Measurements from ENCODE around the gene CYP2A7.
"Not testable (repeated sequence)": the region's sequence is repeated elsewhere in the genome, so short reads cannot be mapped to it uniquely, and the experiment has no call there.

Gene CYP2A7

DNA sequence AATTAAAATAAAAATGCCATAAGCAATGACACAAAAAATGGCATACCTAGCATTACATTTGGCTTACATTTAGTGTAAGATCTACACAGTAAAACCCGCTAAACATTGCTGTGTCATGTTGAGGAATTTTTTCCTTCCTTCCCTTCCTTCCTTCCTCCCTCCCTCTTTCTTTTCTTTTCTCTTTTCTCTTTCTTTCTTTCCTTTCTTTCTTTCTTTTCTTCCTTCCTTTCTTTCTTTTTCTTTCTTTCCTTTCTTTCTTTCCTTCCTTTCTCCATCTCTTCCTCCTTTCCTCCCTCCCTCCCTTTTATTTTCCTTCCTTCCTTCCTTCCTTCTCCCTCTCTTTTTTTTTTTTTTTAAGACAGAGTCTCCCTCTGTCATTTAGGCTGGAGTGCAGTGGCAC is 43.6 kb downstream of the CYP2A7 start:
- peak; percentile 16 for DNase-seq

DNA sequence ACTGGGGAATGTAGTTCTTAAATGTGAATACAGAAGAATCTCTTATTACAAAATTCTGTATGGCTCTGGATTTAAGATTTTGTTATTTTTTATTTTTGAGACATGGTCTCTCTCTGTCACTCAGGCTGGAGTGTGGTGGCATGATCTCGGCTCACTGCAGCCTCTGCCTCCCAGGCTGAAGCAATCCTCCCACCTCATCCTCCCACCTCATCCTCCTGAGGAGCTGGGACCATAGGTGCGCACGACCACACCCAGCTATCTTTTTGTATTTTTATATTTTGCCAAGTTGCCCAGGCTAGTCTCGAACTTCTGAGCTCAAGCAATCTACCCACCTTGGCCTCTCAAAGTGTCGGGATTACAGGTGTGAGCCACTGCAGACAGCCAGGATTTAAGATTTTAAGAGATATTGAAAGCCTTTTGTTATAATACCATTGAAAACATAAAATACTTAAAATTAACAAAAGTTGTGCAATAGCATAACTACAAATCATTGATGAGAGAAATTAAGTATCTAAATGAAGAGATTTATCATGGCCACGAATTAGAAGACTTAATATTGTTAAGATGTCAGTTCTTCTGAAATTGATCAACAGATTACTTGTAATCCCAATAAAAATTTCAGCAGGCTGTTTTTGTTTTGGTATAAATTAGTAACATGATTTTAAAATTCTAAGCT is 45.1 kb downstream of the CYP2A7 start:
- DNase-seq = no peak

DNA sequence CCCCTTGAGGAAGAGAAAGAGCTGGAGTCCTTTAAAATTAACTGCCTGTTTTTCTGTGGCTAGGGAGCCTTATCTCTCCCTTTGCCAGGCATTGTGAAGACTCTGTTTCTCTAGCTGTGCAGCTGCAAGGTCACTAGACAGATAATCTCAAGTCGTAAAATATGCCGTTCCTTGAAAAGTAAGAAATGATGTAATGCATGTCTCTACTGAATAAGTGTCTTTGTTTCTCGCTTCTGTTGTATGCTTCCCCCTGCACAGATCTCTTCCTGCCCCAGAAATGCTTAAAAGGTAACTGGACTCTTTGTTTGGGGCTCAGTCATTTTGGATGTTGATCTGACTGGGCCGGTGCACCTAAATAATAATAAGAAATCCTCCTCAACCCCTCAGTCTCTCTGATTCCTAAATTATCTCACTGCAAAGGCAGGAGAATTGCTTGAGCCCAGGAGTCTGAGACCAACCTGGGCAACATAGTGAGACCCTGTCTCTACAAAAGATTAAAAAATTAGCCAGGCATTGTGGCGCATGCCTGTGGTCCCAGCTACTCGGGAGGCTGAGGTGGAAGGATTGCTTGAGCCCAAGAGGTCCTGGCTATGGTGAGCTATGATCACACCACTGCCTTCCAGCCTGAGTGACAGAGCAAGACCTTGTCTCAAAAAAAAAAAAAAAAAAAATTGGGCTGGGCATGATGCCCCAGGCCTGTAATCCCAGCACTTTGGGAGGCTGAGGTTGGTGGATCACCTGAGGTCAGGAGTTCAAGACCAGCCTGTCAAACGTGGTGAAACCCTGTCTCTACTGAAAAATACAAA is 48.1 kb downstream of the CYP2A7 start:
- not testable (repeated sequence) for DNase-seq

DNA sequence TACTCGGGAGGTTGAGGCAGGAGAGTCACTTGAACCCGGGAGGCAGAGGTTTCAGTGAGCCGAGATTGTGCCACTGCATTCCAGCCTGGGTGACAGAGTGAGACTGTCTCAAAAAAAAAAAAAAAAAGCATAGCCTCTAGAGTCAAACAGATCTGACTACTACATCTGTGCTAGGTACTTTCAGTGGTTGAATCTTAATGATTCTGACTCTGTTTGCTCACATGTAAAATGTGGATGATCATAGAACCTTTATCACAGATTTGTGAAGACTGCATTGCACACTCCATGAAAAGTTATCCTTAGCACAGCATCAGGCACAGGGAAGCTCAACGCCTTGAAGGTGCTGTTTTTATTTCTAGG is 49.6 kb downstream of the CYP2A7 start:
- not testable (repeated sequence) for DNase-seq

DNA sequence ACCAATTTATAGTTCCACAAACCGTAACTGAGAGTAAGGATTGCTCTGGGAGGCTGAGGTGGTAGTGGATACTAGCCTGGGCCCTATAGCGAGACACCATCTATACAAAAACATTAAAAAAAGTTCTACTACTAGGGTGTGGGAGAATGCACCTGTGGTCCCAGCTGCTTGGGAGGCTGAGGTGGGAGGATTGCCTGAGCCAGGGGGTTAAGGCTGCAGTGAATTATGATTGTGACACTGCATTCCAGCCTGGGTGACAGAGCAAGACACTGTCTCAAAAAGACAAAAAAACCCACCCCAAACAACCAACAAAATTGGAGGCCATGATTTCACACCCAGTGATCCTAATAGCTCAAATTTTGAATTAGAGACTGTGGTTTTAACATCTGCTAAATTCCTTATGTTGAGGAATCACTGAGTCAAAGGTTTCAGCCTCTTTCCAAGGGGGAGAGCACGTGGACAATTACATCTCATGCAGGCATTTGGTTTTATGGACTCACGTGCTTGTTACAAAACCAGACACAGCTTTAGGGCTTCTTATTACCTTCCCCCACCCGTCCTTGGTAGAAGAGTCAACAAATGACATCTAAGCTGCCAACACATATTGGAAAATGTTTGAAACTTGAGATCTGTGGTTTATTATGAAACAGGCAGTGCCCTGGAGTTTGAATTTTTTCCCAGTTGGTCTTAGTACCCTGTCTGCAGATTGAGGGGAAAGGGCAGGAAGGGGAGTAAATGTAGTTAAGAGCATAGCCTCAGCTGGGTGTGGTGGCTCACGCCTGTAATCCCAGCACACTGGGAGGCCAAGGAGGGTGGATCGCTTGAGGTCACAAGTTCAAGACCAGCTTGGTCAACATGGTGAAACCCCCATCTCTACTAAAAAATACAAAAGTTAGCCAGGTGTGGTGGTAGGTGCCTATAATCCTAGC is 50.3 kb downstream of the CYP2A7 start:
- peak; percentile 87 for DNase-seq

DNA sequence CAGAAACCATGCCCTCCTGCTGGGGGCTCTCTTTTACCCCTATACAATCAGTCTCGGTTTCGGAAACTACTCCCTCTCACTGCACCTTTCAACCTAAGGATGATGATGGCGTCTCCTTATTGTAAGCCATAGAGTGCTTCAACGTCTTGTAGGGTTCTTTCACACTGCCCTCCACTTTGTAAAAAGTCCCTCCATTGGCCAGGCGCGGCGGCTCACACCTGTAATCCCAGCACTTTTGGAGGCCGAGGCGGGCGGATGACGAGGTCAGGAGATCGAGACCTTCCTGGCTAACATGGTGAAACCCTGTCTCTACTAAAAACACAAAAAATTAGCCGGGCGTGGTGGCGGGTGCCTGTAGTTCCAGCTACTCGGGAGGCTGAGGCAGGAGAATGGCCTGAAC is 51.3 kb downstream of the CYP2A7 start:
- not testable (repeated sequence) for DNase-seq

DNA sequence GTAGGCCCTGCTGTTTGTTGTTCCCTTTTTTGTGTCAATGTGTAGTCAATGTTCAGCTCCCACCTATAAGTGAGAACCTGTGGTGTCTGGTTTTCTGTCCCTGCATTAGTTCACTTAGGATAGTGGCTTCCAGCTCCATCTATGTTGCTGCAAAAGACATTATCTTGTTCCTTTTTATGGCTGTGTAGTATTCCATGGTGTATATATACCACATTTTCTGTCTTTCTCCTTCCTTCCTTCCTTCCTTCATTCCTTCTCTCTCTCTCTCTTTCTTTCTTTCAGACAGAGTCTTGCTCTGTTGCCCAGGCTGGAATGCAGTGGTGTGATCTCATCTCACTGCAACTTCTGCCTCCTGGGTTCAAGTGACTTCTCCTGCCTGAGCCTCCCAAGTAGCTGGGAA is 52.8 kb downstream of the CYP2A7 start:
- DNase-seq = no peak

DNA sequence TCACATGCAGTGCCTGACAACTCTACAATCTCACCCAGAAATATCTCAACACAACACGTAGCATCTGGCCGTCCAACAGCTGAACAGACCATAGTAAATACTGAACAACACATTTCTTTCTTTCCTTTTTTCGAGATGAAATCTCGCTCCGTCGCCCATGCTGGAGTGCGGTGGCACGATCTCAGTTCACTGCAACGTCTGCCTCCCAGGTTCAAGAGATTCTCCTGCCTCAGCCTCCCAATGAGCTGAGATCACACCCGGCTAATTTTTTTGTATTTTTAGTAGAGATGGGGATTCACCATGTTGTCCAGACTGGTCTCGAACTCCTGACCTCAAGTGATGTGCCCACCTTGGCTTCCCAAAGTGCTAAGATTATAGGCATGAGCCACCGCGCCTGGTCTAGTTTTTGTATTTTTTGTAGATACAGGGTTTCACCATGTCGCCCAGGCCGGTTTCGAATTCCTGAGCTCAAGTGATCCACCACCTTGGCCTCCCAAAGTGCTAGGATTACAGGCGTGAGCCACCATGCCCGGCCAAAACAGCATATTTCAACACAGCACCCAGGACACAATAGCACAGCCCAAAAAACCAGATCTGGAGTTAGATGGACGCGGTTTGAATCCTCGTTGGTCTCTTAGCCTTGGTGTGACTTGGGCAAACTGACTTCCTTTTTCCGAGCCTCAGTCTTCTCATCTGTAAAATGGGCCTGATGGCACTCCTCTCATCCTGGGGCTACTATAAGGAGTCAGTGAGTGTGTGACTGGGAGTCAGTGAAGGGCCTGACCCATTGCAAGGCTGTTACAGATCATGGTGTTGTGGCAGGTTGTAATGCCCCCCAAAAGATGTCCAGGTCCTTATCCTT is 54.4 kb downstream of the CYP2A7 start:
- no peak for DNase-seq

DNA sequence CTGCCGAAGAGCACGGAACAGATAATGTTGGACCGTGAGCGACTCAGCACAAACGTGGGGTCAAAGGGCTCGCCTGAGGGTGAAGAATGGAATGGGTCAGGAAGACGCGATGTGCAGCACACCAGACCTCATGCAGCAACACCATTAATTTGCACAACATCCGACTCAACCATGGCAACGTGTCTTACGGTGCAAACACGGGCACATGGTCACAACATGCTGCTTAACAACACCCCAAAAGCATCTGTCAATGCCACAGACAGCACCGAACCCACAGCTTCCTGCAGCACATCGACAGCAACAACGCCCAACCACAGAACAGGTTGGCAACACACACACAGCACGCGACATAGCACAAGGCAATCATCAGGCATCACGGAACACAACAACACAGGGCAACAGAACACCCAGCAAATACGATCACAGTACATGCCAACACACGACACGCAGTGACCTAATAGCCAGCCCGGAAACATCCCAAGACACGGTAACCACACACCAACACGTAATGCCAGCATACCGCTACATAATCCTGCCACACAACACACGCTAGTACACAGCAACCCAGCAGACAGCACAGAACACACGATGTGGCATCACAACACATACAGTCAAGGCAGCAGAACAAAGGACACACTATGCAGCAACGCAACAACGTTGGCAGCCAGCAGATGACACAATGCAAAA is 55.2 kb downstream of the CYP2A7 start:
- not testable (repeated sequence) for DNase-seq

DNA sequence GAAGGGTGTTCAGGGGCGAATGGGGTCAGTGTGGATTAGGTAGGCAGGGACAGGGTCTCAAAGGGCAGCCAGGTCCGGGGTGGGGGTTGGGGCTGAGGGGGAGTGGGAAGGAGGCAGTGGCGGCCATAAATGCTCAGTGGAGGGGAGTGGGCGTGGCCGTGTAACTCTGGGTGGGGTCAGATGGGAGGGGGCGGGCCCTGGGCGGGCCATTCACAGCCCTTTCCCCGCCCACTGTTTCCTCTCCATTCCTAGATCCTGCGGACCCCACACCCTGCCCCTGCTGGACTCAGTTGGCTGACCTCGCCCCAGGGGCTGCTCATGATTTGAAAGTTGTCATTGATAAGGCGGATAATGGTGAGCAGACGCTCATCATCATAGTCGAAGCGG is 55.7 kb downstream of the CYP2A7 start:
- not testable (repeated sequence) for DNase-seq

DNA sequence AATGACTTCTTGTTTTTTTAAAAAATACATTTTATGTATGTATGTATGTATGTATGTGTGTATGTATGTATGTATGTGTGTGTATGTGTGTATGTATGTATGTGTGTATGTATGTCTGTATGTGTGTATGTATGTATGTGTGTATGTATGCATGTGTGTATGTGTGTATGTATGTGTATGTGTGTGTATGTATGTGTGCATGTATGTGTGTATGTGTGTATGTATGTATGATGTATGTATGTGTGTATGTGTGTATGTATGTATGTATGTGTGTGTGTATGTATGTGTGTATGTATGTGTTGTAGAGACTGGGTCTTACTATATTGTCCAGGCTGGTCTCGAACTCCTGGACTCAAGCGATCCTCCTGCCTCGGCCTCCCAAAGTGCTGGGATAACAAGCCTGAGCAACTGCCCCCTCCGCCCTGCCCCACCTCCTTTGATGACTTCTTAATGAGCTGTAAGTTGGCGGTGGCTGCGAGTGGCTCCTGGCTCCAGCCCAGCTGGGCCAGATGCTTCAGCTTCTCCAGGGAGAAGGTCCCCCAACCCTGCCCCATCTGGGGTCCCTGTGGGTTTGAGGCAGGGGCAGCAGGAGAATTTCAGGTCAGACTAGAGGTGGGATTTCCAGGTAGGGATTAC is 56.5 kb downstream of the CYP2A7 start:
- DNase-seq = not testable (repeated sequence)
